NB4 (cell line): ENCODE measurements around the gene CWC22.

ENCODE experiments used
- CTCF ChIP-seq: IDR thresholded peaks from one replicate; pipeline ENCODE4 v1.5.1; 2012; ENCODE audit warnings: low read depth, low read length
- POLR2A ChIP-seq: IDR thresholded peaks from 2 replicates; pipeline ENCODE4 v1.6.1; 2011; ENCODE audit warnings: mild to moderate bottlenecking; ENCODE audit not compliant: insufficient read length; ENCODE audit errors: extremely low read depth

- TF ChIP-seq CTCF, result no peak
- TF ChIP-seq POLR2A, result no peak
Observed at GRCh38 chr2:179966778-179967394, 40.2 kb downstream of the CWC22 start.
